Glutamatergic neuron (in vitro differentiated cells): ENCODE results near the gene ECHS1. TPM values are rescaled to one million over a fixed set of nuclear protein-coding genes. Genes with fewer than 3 reads are reported as not detected.

Experiments
- DNase-seq: peaks from one replicate; pipeline ENCODE4 v3.0.0; 2022
- H3K27ac Mint-ChIP-seq: one replicate; pipeline ENCODE4 v1.8.0; 2020; ENCODE audit warnings: mild to moderate bottlenecking, mixed read lengths, inconsistent platforms; ENCODE audit not compliant: unreplicated experiment
- H3K27me3 Mint-ChIP-seq: one replicate; pipeline ENCODE4 v1.8.0; 2020; ENCODE audit warnings: mild to moderate bottlenecking, moderate library complexity, mixed read lengths, inconsistent platforms; ENCODE audit not compliant: unreplicated experiment
- H3K36me3 Mint-ChIP-seq: one replicate; pipeline ENCODE4 v1.8.0; 2020; ENCODE audit warnings: mild to moderate bottlenecking, mixed read lengths, inconsistent platforms; ENCODE audit not compliant: unreplicated experiment
- H3K4me1 Mint-ChIP-seq: one replicate; pipeline ENCODE4 v1.8.0; 2020; ENCODE audit warnings: mild to moderate bottlenecking, low read depth, mixed read lengths, inconsistent platforms; ENCODE audit not compliant: unreplicated experiment
- H3K4me3 Mint-ChIP-seq: one replicate; pipeline ENCODE4 v1.8.0; 2020; ENCODE audit warnings: mild to moderate bottlenecking, mixed read lengths, inconsistent platforms; ENCODE audit not compliant: unreplicated experiment
- H3K9me3 Mint-ChIP-seq: one replicate; pipeline ENCODE4 v1.8.0; 2020; ENCODE audit warnings: mild to moderate bottlenecking, moderate library complexity, mixed read lengths, inconsistent platforms; ENCODE audit not compliant: unreplicated experiment
- CTCF ChIP-seq: fragments of 200-600 bp; sonication (generic); IDR thresholded peaks from one replicate; pipeline ENCODE4 v1.5.0; 2021; ENCODE audit not compliant: partially characterized antibody, unreplicated experiment
- total RNA-seq: library from RNA; stranded (reverse); fragmentation: NEBNext Ultra II Directional; extraction: Animal tissue kit (Norgen Biotek cat#: 25700); gene quantifications from one replicate; pipeline ENCODE4 v1.2.1, GENCODE V29; 2021; ENCODE audit not compliant: unreplicated experiment

The ECHS1 gene
- total RNA-seq, 1 donor from 2014 or later: 64.2 TPM

- Mint-ChIP-seq H3K4me1 (no peaks in the 10 kb centered on the region), H3K4me3 (no peak overlapping the region), H3K9me3 (peaks cover 7% of the 10 kb centered on the region), H3K36me3 (peaks cover 15% of the 10 kb centered on the region), H3K27me3 (peaks cover 3% of the 10 kb centered on the region), H3K27ac (no peak overlapping the region)
- TF ChIP-seq CTCF: no peak
- no peak for DNase-seq
Observed at GRCh38 chr10:133361773-133362441, 11.2 kb downstream of the ECHS1 start.

- Mint-ChIP-seq H3K4me3 (no peak overlapping the region), H3K27ac (no peak overlapping the region), H3K9me3 (peaks cover 7% of the 10 kb centered on the region), H3K4me1 (no peaks in the 10 kb centered on the region), H3K36me3 (peaks cover 15% of the 10 kb centered on the region), H3K27me3 (peaks cover 3% of the 10 kb centered on the region)
- no peak for TF ChIP-seq CTCF
- DNase-seq: no peak
Observed at GRCh38 chr10:133361227-133361626, 11.9 kb downstream of the ECHS1 start.

- Mint-ChIP-seq H3K9me3 (peaks cover 7% of the 10 kb centered on the region), H3K36me3 (peaks cover 15% of the 10 kb centered on the region), H3K27ac (peak overlapping the region; percentile 79), H3K4me1 (no peaks in the 10 kb centered on the region), H3K4me3 (no peak overlapping the region), H3K27me3 (peaks cover 3% of the 10 kb centered on the region)
- TF ChIP-seq CTCF: no peak
- no peak for DNase-seq
Observed at GRCh38 chr10:133359972-133360610, 13.1 kb downstream of the ECHS1 start.

GRCh38 chr10:133359554-133359971 is 13.6 kb downstream of the ECHS1 start:
- Mint-ChIP-seq H3K4me3 (no peak overlapping the region), H3K4me1 (no peaks in the 10 kb centered on the region), H3K36me3 (peaks cover 12% of the 10 kb centered on the region), H3K27ac (no peak overlapping the region), H3K9me3 (peaks cover 7% of the 10 kb centered on the region), H3K27me3 (peaks cover 3% of the 10 kb centered on the region)
- no peak for TF ChIP-seq CTCF
- DNase-seq: no peak

- H3K36me3 Mint-ChIP-seq: peaks cover 10% of the 10 kb centered on the region
- H3K9me3 Mint-ChIP-seq: peaks cover 7% of the 10 kb centered on the region
- no peak overlapping the region for H3K27ac Mint-ChIP-seq
- H3K4me1 Mint-ChIP-seq: no peaks in the 10 kb centered on the region
- peaks cover 3% of the 10 kb centered on the region for H3K27me3 Mint-ChIP-seq
- TF ChIP-seq CTCF: no peak
- DNase-seq: no peak
- no peak overlapping the region for H3K4me3 Mint-ChIP-seq
Observed at GRCh38 chr10:133358925-133359310, 14.2 kb downstream of the ECHS1 start.
